Measurements from ENCODE around the gene ATRAID. TPM values are rescaled to one million over a fixed set of nuclear protein-coding genes. Genes with fewer than 3 reads are reported as not detected.

Gene ATRAID
- total RNA-seq, 1 experiment from 2014 or later, result 294 TPM

DNA sequence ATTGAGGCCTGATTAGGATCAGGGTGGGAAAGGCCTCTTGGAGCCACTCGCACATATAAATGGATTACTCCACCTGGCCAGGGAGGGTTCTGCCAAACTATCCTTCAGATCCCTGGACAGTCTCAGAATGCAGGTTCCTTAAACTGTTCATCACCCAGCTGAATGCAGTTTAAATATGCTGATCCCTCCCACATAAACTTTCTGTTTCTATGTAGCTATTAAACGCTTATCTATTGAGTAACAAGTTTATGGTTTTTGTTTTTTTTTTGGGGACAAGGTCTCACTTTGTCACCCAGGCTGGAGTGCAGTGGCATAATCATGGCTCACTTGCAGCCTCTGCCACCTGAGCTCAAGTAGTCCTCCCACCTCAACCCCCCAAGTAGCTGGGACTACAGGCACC is 7.2 kb downstream of the ATRAID start:
- no peak for DNase-seq (ENCODE audit: low read depth)

DNA sequence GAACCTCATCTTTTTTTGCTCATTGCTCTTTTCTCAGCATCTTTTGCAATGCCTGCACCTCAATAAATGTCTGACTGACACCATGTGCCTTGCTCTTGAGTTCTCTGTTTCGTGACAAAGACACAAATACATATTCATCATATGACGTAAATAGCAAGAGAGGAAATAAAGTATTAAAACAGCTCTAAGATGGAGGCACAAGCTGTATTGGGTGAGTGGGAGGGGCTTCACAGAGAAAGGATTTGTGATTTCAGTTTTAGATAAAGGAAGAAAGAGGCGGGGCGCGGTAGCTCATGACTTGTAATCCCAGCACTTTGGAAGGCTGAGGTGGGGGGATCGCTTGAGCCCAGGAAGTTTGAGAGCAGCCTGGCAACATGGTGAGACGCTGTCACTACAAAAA is 8.2 kb downstream of the ATRAID start:
- DNase-seq (ENCODE audit: low read depth), result no peak

DNA sequence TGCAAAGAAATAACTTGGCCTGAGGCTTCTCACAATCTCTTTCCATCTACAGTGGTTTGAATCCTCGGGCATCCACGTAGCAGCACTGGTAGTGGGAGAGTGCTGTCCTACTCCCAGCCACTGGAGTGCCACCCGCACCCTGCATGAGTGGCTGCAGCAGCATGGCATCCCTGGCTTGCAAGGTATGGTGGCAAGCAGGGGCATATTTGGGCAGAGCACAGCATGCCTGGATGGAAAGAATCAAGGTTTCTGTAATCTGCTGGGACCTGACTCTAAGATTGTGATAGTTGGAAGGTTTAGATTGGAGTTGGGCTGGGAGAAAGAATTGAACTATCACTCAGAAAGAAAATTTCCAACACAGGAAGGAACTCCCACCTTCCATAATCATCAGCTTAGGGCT is 9.3 kb downstream of the ATRAID start:
- no peak for DNase-seq (ENCODE audit: low read depth)

DNA sequence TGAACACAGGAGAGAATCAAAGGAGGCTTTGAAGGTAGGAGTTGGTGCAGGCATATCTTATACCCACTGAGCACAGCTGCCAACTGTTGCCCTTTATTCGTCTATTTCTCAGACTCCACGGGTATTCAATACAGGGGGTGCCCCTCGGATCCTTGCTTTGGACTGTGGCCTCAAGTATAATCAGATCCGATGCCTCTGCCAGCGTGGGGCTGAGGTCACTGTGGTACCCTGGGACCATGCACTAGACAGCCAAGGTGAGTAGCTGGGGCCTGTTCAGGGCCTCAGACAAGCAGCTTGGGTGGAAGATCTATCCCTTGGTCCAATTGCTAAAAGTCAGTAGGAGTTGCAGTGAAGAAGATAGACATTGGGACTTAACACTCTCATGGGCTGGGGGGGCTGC is 10.6 kb downstream of the ATRAID start:
- no peak for DNase-seq (ENCODE audit: low read depth)

DNA sequence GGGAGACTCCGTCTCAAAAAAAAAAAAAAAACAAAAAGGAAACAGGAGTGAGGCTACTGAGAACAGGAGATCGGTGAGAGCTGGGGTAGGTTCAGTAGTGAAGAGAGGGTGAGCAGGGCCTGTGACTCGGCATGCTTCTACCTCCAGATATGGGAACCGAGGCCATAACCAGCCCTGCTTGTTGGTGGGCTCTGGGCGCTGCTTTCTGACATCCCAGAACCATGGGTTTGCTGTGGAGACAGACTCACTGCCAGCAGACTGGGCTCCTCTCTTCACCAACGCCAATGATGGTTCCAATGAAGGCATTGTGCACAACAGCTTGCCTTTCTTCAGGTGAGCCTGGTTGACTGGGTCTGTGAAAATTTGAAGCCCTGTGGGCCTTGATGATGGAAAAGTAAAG is 11.6 kb downstream of the ATRAID start:
- DNase-seq (ENCODE audit: low read depth), result no peak

DNA sequence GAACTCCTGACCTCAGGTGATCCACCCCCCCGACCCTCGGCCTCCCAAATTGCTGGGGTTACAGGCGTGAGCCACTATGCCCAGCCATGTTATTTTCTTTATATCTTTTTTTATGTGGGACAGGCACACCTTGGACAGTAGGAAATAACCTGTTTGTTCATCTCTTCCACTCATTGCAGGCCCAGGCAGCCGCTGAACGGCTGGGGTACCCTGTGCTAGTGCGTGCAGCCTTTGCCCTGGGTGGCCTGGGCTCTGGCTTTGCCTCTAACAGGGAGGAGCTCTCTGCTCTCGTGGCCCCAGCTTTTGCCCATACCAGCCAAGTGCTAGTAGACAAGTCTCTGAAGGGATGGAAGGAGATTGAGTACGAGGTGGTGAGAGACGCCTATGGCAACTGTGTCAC is 13.7 kb downstream of the ATRAID start:
- no peak for DNase-seq (ENCODE audit: low read depth)

DNA sequence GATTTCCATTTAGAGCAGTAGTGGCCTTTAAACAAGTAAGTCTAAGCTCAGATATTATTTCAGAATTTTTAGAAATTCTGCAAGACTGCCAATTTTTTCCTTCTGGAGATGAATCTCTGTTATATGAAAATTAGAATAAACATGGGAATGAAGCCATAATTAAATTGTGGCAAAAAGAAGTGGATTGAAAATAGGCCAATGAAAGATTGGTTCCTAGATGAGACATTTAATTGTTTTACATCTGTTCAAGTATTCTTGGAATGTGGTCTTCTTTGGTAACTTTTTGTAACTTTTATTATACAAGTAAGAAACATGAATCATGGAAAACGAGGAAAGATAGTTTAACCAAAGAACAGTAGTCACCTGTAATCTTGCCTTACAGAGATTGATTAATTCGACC is 15.7 kb downstream of the ATRAID start:
- DNase-seq (ENCODE audit: low read depth), result no peak

DNA sequence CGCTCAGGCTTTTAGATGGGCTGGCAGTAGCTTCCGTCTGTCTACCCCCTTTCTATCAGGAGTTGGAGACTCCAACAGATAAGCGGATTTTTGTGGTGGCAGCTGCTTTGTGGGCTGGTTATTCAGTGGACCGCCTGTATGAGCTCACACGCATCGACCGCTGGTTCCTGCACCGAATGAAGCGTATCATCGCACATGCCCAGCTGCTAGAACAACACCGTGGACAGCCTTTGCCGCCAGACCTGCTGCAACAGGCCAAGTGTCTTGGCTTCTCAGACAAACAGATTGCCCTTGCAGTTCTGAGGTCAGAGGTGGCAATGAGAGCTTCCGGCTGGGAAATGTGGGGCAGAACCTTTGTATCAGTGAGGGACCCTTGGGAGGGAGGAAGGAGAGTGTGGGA is 20.1 kb downstream of the ATRAID start:
- DNase-seq (ENCODE audit: low read depth), result no peak

DNA sequence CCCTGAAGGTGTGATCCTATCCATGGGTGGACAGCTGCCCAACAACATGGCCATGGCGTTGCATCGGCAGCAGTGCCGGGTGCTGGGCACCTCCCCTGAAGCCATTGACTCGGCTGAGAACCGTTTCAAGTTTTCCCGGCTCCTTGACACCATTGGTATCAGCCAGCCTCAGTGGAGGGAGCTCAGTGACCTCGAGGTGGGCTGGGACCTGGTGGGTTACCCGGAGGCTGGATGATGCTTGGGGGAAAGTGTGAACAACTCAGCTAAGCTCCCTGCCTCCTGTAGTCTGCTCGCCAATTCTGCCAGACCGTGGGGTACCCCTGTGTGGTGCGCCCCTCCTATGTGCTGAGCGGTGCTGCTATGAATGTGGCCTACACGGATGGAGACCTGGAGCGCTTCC is 21.5 kb downstream of the ATRAID start:
- DNase-seq (ENCODE audit: low read depth), result no peak

DNA sequence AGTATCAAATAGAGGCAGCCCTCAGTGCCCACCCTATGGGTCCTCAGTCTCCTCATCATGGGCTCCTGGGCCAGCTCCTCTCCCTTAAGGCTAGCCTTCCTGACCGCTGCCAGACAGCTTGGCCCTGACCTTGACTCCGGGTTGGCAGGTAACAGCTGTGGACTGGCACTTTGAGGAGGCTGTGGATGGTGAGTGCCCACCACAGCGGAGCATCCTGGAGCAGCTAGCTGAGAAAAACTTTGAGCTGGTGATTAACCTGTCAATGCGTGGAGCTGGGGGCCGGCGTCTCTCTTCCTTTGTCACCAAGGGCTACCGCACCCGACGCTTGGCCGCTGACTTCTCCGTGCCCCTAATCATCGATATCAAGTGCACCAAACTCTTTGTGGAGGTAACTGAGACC is 24.3 kb downstream of the ATRAID start:
- DNase-seq (ENCODE audit: low read depth), result no peak

DNA sequence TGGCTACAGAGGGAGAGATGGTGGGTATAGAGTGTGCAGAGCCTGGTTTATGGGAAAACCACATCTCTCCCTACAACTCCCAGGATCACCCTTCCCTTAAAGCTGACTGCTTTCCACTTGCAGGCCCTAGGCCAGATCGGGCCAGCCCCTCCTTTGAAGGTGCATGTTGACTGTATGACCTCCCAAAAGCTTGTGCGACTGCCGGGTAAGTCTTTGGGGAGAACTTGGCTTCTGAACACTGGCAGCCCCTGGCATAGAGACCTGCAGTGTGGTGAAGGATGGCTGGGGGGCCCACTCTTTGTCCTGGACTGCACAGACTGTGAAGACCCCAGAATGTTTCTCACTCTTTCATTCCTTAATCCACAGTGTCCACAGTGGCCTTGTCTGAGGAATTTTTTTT is 24.8 kb downstream of the ATRAID start:
- no peak for DNase-seq (ENCODE audit: low read depth)

DNA sequence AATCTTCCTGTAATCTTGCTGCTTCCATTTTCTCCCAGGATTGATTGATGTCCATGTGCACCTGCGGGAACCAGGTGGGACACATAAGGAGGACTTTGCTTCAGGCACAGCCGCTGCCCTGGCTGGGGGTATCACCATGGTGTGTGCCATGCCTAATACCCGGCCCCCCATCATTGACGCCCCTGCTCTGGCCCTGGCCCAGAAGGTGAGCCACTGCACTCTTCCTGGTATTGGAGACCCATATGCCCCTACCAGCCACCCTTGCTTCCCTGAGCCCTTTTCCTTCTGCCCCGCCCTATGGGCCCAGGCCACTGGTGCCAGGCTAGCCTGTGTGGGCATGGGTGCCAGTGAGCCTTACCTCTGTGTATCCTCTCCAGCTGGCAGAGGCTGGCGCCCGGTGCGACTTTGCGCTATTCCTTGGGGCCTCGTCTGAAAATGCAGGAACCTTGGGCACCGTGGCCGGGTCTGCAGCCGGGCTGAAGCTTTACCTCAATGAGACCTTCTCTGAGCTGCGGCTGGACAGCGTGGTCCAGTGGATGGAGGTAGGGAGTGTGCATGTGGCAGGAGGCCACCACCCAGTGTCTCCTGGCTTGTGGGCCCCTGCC is 25.6 kb downstream of the ATRAID start:
- no peak for DNase-seq (ENCODE audit: low read depth)

DNA sequence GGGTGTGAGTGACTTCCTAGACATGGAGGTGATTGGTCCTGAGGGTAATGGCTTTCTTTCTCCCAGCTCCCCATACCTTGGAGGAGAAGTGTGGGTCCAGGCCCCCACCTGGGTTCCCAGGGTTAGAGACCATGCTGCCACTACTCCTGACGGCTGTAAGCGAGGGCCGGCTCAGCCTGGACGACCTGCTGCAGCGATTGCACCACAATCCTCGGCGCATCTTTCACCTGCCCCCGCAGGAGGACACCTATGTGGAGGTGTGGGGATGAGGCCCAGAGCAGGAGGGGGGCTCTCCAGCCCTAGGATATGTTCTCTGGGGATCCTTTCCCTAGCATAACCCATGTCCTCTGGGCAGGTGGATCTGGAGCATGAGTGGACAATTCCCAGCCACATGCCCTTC is 27.1 kb downstream of the ATRAID start:
- DNase-seq (ENCODE audit: low read depth), result no peak

DNA sequence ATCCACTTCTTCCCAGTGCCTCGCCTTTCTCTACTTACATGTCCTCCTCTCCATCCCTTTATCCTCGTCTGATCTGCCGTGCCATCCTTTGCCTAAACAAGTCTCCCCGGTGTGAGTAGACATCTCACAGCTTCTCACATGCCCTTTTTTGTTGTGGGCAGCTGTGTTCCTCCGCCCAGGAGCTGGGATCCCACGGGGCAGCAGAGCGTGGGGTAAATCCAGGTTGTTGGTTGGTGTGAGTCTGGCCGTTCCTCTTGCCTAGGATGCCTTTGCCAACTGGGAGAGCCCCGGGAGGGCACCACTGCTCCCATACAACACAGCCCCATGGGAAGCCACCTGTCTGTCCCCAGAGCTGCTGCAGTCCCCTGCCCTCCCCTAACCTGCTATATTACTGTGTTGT is 28.6 kb downstream of the ATRAID start:
- DNase-seq (ENCODE audit: low read depth), result no peak

DNA sequence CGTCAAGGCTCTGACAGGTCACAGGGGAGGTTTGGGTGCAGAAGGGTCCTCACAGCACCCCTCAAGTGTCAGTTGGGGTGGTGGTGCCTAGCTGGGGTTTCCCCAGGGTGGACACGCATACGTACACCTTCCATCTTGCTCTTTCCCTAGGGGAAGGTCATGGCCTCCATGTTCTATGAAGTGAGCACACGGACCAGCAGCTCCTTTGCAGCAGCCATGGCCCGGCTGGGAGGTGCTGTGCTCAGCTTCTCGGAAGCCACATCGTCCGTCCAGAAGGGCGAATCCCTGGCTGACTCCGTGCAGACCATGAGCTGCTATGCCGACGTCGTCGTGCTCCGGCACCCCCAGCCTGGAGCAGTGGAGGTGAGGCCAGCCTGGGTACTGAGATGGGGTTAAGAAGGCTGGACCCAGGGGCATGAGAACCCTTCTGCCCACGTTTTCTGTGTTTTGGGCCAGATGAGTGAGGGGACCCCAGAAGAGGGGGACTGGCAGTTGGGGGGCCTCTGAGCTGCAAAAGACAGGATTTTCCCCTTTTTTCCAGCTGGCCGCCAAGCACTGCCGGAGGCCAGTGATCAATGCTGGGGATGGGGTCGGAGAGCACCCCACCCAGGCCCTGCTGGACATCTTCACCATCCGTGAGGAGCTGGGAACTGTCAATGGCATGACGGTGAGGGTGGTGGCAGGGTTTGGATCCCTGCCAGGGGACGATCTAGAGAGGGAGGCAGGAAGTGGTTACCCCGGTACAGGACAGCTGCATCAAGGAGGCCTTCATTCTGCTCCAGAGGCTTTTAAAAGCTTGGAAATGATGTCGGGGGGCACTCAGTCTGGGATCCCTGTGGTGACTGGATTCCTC is 30.1 kb downstream of the ATRAID start:
- no peak for DNase-seq (ENCODE audit: low read depth)

DNA sequence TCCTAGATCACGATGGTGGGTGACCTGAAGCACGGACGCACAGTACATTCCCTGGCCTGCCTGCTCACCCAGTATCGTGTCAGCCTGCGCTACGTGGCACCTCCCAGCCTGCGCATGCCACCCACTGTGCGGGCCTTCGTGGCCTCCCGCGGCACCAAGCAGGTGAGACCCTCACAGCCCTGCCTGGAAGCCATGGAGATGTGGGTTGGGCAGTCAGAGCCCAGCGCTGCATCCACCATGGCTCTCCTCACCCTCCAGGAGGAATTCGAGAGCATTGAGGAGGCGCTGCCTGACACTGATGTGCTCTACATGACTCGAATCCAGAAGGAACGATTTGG is 30.7 kb downstream of the ATRAID start:
- DNase-seq (ENCODE audit: low read depth), result no peak

DNA sequence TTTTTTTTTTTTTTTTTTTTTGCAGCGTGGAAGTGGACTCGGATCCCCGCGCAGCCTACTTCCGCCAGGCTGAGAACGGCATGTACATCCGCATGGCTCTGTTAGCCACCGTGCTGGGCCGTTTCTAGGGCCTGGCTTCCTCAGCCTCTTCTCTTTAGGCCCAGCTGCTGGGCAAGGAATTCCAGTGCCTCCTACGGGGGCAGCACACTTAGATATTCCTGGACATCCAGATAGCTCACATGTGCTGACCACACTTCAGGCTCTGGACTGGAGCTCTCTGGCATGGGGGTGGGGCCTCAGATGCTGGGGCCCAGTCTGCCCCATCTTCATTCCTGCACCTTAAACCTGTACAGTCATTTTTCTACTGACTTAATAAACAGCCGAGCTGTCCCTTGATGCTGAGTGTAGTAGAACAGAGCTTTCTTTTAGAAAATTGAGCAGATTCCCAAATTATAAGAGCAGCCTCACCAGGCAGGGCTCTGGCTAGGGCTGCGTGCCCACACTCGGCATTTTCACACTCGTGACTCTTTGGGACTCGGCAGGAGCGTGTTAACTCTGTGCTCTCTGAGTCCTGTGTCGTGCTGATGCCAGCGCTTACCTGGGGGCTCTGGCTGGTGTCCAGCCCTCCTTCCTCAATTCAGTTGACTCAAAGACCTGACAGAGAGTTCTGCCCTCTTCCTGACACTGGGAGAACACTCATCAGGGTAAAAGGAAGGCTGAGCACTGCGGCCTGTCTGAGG is 31.7 kb downstream of the ATRAID start:
- DNase-seq (ENCODE audit: low read depth), result no peak

DNA sequence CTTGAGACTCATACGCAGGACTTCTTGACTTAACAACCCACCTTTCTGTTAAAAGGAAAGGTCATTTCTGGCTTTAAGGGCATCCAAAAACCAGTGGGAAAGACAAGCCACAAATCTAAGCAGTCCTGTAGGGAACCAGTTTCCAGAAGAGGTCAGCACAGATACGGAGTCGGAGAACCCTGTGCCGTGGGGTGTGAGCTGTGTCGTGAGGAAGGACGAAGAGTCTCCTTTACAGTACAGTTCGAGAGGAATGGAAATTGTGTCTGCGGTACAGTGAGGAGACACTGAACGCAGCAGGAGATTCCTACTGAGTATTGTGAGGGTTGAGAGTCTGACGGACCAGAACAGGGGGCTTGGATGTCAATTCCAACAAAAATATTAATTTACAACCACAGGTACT is 33.3 kb downstream of the ATRAID start:
- DNase-seq (ENCODE audit: low read depth), result no peak

DNA sequence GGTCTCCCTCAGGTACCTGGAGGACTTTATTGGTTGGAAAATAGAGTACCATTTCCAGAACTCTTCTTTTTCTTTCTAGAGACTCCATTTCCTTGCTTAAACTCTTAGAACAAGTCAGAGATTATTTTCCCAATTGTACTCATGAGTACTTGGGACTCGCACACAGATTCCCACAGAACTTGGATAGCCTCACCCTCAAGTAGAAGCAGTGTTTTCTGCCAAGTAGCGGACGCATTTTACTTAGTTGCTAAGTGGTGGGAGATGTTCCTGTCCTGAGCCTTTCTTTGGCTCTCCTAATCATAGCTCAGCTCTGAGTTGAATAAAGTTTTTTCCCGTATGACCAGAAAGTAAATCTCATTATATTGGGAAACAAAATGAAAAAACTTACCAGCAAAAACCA is 33.8 kb downstream of the ATRAID start:
- no peak for DNase-seq (ENCODE audit: low read depth)

DNA sequence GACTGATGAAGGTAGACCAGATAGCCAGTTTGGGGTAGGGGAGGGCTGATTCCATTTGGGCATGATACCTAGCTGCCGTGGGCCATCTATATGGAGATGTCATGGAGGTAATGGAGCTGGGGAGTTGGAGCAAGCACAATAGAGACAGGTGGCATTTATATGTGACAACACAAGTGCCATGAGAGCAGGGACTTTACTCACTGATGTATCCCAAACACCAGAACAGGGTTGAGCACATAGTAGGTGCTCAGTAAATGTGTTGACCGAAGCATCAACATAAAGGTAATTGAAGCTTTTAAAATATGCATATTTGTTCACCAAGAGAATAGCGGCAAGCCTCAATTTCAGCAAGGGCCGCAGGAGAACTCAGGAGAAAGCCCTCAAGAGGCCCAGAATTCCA is 36.1 kb downstream of the ATRAID start:
- DNase-seq (ENCODE audit: low read depth), result no peak

DNA sequence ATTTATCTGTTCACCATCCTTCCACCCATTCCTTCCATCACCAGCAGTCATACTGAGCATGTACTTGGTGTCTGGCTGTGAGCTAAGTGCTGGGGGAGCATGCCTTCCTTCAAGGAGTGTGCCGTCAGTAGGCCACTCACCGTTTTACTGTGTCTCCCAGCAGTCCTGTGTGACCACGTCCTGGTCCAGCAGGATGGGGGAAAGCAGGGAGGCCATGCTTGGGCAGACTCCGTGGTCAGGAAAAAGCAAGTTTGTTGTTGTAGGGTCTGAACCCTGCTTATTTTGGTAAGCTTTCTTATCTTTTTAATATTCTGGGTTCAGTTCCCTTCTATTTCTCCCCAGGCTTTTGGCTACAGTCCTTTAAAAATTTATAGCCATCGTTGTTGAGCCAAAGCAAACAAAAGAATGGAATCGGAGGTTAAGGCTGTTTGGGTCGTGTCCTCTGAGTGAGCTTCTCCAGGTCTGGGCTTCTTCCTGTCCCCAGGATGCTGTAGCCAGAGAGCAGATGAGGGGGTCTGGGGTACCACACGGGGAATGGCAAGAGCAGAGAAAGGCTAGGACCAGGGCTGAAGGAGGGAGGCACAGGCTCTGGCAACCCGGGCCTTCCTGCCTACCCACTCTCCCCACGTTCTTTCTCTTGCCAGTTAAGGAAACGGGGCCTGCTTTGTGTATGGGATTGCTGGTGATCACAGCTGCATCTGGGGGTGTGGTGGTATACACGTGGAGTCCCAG is 37.5 kb downstream of the ATRAID start:
- peak; percentile 23 for DNase-seq (ENCODE audit: low read depth)

DNA sequence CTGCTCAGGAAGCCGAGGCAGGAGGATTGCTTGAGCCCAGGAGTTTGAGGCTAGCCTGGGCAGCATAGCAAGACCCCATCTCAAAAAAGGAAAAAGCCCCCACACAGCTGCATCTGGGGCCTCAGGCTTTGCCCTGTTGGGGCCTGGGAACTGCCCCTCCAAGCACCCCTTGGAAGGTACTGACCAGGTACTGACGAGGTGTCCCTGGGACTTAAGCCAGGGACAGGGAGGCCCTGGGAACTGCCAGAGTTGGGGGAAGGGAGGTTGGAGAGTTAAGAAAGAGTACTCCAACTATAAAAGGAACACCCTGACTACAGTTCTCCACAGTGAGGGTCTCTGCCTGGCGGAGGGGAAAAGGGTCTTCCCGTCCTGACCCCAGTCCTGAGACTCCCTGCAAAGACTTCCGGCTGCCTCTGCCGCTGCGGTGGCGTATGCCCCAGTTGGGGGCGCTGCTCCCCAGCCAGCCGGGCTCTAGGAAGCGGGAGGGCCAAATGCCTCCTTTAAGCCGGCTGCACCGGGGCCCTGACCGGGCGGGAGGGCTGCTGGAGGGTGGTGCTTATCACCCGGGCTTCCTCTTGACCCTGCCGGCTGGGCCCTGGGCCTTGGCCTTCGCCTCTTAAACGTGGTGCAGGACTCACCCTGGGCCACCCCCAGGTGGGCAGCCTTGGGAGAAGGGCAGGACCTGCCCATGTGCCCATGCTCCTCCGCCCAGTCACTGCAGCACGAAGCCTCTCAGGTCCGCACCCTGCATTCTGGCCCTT is 38.2 kb downstream of the ATRAID start:
- peak; percentile 22 for DNase-seq (ENCODE audit: low read depth)

Data from RPMI7951 (cell line).